Stimulated activated CD8-positive, alpha-beta memory T cell treated with anti-CD3 and anti-CD28 coated beads, Interleukin-2, amount 100 ng/mL, for 1 hour (primary cell): ENCODE data around the gene FGFR3.

ENCODE experiments used
- DNase-seq, 2 donors: peaks; one replicate each; pipeline ENCODE4 v3.0.0-alpha.2; 2020; ENCODE audit warnings: low read depth in 2 of 2

FGFR3 gene

GRCh38 chr4:1792832-1793495, at the start of gene FGFR3:
FGFR3 (plus strand) TSS chr4:1793293; CDS start chr4:1793935, 642 bp downstream.
- peak in 1 of 2 donors; percentile 4 for DNase-seq

GRCh38 chr4:1743551-1743950, 49.5 kb upstream of the FGFR3 start:
- no peak for DNase-seq

- no peak for DNase-seq
Observed at GRCh38 chr4:1743975-1744374, 49.1 kb upstream of the FGFR3 start.

- DNase-seq: no peak
Observed at GRCh38 chr4:1744552-1744951, 48.5 kb upstream of the FGFR3 start.

- DNase-seq: no peak
Observed at GRCh38 chr4:1745165-1745564, 47.9 kb upstream of the FGFR3 start.

GRCh38 chr4:1745697-1746096, 47.4 kb upstream of the FGFR3 start:
- DNase-seq: no peak

- peak; percentile 47 to 65 for DNase-seq
Observed at GRCh38 chr4:1746265-1746691, 46.8 kb upstream of the FGFR3 start.

GRCh38 chr4:1746919-1747602, 46.0 kb upstream of the FGFR3 start:
- no peak for DNase-seq

GRCh38 chr4:1747603-1747967, 45.5 kb upstream of the FGFR3 start:
- no peak for DNase-seq

- peak; percentile 40 to 57 for DNase-seq
Observed at GRCh38 chr4:1748465-1748995, 44.6 kb upstream of the FGFR3 start.

- DNase-seq: no peak
Observed at GRCh38 chr4:1749370-1749769, 43.7 kb upstream of the FGFR3 start.

GRCh38 chr4:1749826-1750225, 43.3 kb upstream of the FGFR3 start:
- no peak for DNase-seq

GRCh38 chr4:1750381-1751154, 42.5 kb upstream of the FGFR3 start:
- DNase-seq: no peak

GRCh38 chr4:1751155-1751918, 41.8 kb upstream of the FGFR3 start:
- no peak for DNase-seq

- no peak for DNase-seq
Observed at GRCh38 chr4:1751919-1752283, 41.2 kb upstream of the FGFR3 start.

GRCh38 chr4:1752284-1753041, 40.6 kb upstream of the FGFR3 start:
- no peak for DNase-seq

- no peak for DNase-seq
Observed at GRCh38 chr4:1753294-1753696, 39.8 kb upstream of the FGFR3 start.

- no peak for DNase-seq
Observed at GRCh38 chr4:1753697-1754311, 39.3 kb upstream of the FGFR3 start.

- no peak for DNase-seq
Observed at GRCh38 chr4:1754336-1754735, 38.8 kb upstream of the FGFR3 start.

- no peak for DNase-seq
Observed at GRCh38 chr4:1755297-1755696, 37.8 kb upstream of the FGFR3 start.

- no peak for DNase-seq
Observed at GRCh38 chr4:1756079-1756478, 37.0 kb upstream of the FGFR3 start.
